Endothelial cell (in vitro differentiated cells): ENCODE measurements around the gene FOSB. TPM values are rescaled to one million over a fixed set of nuclear protein-coding genes. Genes with fewer than 3 reads are reported as not detected.

ENCODE experiments used
- DNase-seq: peaks from one replicate; pipeline ENCODE4 v3.0.0; 2021; ENCODE audit warnings: low spot score
- H3K27ac Mint-ChIP-seq: one replicate; pipeline ENCODE4 v1.8.0; 2021; ENCODE audit warnings: mixed read lengths, inconsistent platforms; ENCODE audit not compliant: unreplicated experiment
- H3K27me3 Mint-ChIP-seq: one replicate; pipeline ENCODE4 v1.8.0; 2021; ENCODE audit warnings: mild to moderate bottlenecking, moderate library complexity, mixed read lengths, inconsistent platforms; ENCODE audit not compliant: unreplicated experiment
- H3K36me3 Mint-ChIP-seq: one replicate; pipeline ENCODE4 v1.8.0; 2021; ENCODE audit warnings: mild to moderate bottlenecking, low read depth, mixed read lengths, inconsistent platforms; ENCODE audit not compliant: unreplicated experiment
- H3K4me1 Mint-ChIP-seq: one replicate; pipeline ENCODE4 v1.8.0; 2021; ENCODE audit warnings: mild to moderate bottlenecking, mixed read lengths, inconsistent platforms; ENCODE audit not compliant: unreplicated experiment
- H3K4me3 Mint-ChIP-seq: one replicate; pipeline ENCODE4 v1.8.0; 2021; ENCODE audit warnings: mild to moderate bottlenecking, mixed read lengths, inconsistent platforms; ENCODE audit not compliant: unreplicated experiment
- H3K9me3 Mint-ChIP-seq: one replicate; pipeline ENCODE4 v1.8.0; 2021; ENCODE audit warnings: mixed read lengths, inconsistent platforms; ENCODE audit not compliant: unreplicated experiment
- CTCF ChIP-seq: fragments of 200-600 bp; sonication (generic); IDR thresholded peaks from one replicate; pipeline ENCODE4 v1.5.0; 2021; ENCODE audit warnings: antibody characterized with exemption; ENCODE audit not compliant: unreplicated experiment
- total RNA-seq: library from RNA; stranded (reverse); fragmentation: NEBNext Ultra II Directional; extraction: Animal tissue kit (Norgen Biotek cat#: 25700); gene quantifications from one replicate; pipeline ENCODE4 v1.2.1, GENCODE V29; 2021; ENCODE audit not compliant: unreplicated experiment

Gene FOSB
- total RNA-seq, 1 donor from 2014 or later: 64.2 TPM

GRCh38 chr19:45442408-45442777, 25.4 kb upstream of the FOSB start:
- no peak for TF ChIP-seq CTCF
- H3K9me3 Mint-ChIP-seq: no peaks in the 10 kb centered on the region
- H3K4me1 Mint-ChIP-seq: peaks cover 41% of the 10 kb centered on the region
- H3K27me3 Mint-ChIP-seq: peaks cover 22% of the 10 kb centered on the region
- H3K4me3 Mint-ChIP-seq: peak overlapping the region; percentile 71
- no peak for DNase-seq
- peak overlapping the region; percentile 99 for H3K27ac Mint-ChIP-seq
- peaks cover 9% of the 10 kb centered on the region for H3K36me3 Mint-ChIP-seq

- peaks cover 44% of the 10 kb centered on the region for H3K4me1 Mint-ChIP-seq
These were observed 24.9 kb upstream of the FOSB start for GRCh38 chr19:45442778-45443461.

GRCh38 chr19:45443462-45444317, 24.1 kb upstream of the FOSB start:
- peak; percentile 99 for DNase-seq
- TF ChIP-seq CTCF: no peak
- Mint-ChIP-seq H3K4me3 (peak overlapping the region; percentile 89), H3K36me3 (peaks cover 9% of the 10 kb centered on the region), H3K27ac (peak overlapping the region; percentile 99), H3K4me1 (peaks cover 46% of the 10 kb centered on the region), H3K27me3 (peaks cover 30% of the 10 kb centered on the region), H3K9me3 (no peaks in the 10 kb centered on the region)

More at GRCh38 chr19:45442778-45443461, 24.9 kb upstream of the FOSB start:
- H3K4me3 Mint-ChIP-seq: peak overlapping the region; percentile 71
- peaks cover 25% of the 10 kb centered on the region for H3K27me3 Mint-ChIP-seq
- H3K9me3 Mint-ChIP-seq: no peaks in the 10 kb centered on the region
- TF ChIP-seq CTCF: no peak
- H3K27ac Mint-ChIP-seq: peak overlapping the region; percentile 99
- DNase-seq: peak; percentile 21
- peaks cover 9% of the 10 kb centered on the region for H3K36me3 Mint-ChIP-seq

GRCh38 chr19:45444318-45445041, 23.3 kb upstream of the FOSB start:
- DNase-seq: peak; percentile 95
- Mint-ChIP-seq H3K4me1 (peaks cover 48% of the 10 kb centered on the region), H3K27ac (peak overlapping the region; percentile 97), H3K27me3 (peaks cover 35% of the 10 kb centered on the region), H3K9me3 (no peaks in the 10 kb centered on the region), H3K36me3 (peaks cover 9% of the 10 kb centered on the region), H3K4me3 (peak overlapping the region; percentile 73)
- no peak for TF ChIP-seq CTCF
